Measurements from ENCODE around the gene CBX1. TPM values are rescaled to one million over a fixed set of nuclear protein-coding genes. Genes with fewer than 3 reads are reported as not detected.

Gene CBX1
- total RNA-seq, 1 experiment from 2014 or later: 43.9 TPM

DNA sequence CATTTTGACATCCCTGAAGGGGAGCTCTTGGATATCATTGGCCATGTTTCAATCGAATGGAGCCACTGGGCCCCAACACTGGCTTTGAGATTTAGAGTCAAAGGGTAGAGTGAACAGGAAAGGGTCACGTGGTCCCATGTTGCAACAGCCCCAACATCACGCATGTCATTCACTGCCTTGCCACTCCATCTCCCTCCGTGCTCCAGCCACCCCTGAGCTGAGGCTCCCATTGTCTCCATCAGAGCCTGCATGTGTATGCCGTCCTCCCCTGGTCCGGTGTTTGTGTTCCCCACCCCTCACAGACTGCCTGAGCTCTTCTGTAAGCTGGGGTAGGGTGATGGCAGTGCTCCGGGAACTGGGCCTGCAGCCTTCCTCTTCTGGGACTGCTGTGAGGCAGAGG is 41.0 kb downstream of the CBX1 start:
- no peak for DNase-seq (ENCODE audit: low read depth, low spot score)
- in situ Hi-C loops (cut with HindIII; ENCODE audit: low pct_unique_long_range_greater_than_20kb, low sequenced_read_pairs): no loop called here

DNA sequence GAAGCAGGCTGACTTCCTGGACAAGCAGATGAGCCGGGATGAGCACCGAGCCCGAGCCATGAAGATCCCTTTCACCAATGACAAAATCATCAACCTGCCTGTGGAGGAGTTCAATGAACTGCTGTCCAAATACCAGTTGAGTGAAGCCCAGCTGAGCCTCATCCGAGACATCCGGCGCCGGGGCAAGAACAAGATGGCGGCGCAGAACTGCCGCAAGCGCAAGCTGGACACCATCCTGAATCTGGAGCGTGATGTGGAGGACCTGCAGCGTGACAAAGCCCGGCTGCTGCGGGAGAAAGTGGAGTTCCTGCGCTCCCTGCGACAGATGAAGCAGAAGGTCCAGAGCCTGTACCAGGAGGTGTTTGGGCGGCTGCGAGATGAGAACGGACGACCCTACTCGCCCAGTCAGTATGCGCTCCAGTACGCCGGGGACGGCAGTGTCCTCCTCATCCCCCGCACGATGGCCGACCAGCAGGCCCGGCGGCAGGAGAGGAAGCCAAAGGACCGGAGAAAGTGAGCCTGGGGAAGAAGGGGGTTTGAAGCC is 42.1 kb downstream of the CBX1 start:
- in situ Hi-C loops (cut with HindIII; ENCODE audit: low pct_unique_long_range_greater_than_20kb, low sequenced_read_pairs): no loop called here
- DNase-seq (ENCODE audit: low read depth, low spot score): no peak

DNA sequence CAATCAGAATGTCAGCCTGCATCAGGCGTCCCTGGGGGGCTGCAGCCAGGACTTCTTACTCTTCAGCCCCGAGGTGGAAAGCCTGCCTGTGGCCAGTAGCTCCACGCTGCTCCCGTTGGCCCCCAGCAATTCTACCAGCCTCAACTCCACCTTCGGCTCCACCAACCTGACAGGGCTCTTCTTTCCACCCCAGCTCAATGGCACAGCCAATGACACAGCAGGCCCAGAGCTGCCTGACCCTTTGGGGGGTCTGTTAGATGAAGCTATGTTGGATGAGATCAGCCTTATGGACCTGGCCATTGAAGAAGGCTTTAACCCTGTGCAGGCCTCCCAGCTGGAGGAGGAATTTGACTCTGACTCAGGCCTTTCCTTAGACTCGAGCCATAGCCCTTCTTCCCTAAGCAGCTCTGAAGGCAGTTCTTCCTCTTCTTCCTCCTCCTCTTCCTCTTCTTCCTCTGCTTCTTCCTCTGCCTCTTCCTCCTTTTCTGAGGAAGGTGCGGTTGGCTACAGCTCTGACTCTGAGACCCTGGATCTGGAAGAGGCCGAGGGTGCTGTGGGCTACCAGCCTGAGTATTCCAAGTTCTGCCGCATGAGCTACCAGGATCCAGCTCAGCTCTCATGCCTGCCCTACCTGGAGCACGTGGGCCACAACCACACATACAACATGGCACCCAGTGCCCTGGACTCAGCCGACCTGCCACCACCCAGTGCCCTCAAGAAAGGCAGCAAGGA is 42.7 kb downstream of the CBX1 start:
- in situ Hi-C loops (cut with HindIII; ENCODE audit: low pct_unique_long_range_greater_than_20kb, low sequenced_read_pairs): no loop called here
- DNase-seq (ENCODE audit: low read depth, low spot score): no peak

DNA sequence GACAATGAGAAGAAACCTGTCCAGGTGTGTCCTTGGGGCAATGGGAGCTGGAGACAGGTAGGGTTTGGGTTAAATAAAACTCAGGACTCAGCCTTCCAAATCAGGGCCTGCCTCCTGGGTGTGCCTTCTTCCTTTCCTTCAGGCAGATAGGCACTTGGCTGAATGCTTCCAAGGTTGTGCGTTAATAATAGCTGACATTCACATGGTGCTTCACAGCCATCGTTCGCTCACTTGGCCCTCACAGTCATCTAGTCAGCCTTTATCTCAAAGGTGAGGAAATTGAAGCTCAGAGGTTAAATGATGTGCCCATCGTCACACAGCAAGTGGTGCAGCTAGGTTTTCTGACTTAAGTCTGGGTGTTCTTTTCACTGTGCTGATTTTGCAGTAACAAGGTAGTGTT is 43.7 kb downstream of the CBX1 start:
- no peak for DNase-seq (ENCODE audit: low read depth, low spot score)
- in situ Hi-C loops (cut with HindIII; ENCODE audit: low pct_unique_long_range_greater_than_20kb, low sequenced_read_pairs): no loop called here

DNA sequence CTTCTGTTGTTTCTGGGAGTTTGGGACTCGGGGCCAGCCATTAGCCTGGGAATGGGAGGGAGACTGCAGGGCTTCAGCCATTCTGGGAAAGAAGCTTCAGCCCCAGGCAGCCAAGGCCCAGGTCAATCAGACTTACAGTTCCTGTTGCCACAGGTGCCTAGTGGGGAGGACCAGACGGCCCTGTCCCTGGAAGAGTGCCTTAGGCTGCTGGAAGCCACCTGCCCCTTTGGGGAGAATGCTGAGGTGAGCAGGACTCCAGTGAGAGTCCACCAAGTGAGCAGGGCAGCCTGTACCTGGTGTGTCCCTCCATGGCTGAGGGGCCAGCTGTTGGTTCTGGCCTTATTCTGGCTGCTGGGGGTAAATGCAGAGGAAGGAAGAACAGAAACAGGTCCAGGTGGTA is 44.4 kb downstream of the CBX1 start:
- in situ Hi-C loops (cut with HindIII; ENCODE audit: low pct_unique_long_range_greater_than_20kb, low sequenced_read_pairs): no loop called here
- no peak for DNase-seq (ENCODE audit: low read depth, low spot score)

DNA sequence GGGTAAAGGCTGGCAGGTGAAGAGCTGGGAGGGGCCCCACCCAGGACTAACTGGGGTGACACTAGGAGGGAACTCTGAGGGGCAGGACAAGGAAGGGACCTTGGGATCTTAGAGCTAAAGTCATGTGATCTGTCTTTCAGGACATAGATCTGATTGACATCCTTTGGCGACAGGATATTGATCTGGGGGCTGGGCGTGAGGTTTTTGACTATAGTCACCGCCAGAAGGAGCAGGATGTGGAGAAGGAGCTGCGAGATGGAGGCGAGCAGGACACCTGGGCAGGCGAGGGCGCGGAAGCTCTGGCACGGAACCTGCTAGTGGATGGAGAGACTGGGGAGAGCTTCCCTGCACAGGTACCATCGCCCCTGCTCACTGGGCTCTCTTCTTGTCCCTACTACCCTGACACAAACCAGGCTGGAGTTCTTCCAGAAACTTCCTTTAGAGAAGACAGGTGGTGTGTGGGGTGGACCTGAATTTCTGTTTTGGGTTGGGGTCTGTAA is 45.0 kb downstream of the CBX1 start:
- DNase-seq (ENCODE audit: low read depth, low spot score): no peak
- in situ Hi-C loops (cut with HindIII; ENCODE audit: low pct_unique_long_range_greater_than_20kb, low sequenced_read_pairs): no loop called here

DNA sequence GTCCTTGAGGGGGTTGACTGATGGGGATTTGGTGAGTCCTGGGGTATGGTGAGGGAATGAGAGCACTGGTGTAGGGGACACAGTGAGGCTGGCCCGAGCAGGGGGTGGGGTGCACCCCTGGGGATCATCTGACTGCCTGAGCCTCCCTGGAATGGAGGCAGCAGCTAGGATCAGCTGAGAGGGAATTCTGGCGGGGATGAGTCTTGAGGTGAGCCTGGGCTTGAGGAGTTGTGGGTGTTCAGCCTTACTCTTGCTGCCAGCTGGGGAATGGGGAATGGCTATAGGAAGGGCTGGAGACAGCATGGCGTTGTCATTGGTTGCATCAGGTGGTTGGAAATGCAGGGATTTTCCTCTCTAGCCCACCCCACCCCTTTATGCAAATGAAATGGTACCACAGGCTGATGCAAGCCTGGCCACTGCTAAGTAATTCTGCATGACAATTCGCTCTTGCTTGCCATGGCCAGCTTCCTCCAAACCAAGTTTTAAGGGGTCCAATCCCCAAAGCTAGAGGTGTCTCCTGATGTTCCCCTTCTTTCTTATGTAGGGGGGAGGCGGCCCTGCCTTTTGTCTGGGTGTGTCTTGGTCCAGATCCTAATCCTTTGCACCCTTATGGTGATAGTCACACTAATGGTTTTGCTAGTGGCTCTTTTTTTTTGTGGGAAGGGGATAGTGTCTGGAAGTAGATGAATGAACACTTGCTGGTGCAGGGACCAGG is 45.6 kb downstream of the CBX1 start:
- in situ Hi-C loops (cut with HindIII; ENCODE audit: low pct_unique_long_range_greater_than_20kb, low sequenced_read_pairs): no loop called here
- DNase-seq (ENCODE audit: low read depth, low spot score): peak; percentile 48

DNA sequence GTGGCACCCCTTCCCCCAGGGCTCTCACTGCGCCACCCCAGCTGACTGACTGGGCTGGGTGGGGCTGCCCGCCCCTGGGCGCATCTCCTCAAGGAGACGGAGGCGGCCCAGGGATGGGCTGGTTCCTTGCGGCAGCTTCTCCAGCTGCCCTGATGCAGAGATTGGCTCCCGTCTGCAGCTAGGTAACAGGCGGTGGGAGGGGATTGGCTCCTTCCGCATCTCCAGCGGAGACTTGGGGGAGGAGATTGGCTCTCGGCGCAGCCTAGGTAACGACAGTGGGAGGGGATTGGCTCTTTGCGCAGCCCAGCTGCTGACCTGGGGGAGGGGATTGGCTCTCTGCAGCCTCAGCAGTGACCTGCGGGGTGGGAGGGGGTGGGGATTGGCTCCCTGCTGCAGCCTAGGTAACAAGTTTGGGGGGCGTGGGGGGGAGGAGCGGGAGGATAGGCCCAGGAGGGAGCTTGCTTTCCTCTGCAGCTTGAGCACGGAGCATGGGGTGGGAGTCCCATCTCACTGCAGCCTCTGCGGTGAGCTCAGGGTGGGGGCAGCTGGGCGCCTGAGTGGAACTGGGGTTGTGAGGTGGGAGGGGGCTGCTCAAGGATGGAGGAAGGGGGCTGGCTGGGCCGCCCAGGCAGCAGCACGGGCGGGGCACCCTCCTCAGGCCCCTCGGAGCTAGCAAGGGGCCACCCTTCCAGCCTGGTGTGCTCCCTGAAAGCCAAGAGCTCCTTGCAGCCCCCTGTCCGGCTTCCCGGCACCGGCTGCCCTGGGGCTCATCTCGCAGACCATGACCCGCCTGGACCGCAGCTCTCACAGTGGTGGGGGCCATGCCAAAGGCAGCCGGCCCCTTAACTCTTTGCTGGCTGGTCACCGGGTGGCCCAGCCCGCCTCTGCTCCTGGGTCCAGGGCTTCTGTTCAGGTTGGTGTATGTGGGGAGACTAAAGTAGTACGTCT is 46.8 kb downstream of the CBX1 start:
- in situ Hi-C loops (cut with HindIII; ENCODE audit: low pct_unique_long_range_greater_than_20kb, low sequenced_read_pairs): no loop called here
- DNase-seq (ENCODE audit: low read depth, low spot score): no peak

DNA sequence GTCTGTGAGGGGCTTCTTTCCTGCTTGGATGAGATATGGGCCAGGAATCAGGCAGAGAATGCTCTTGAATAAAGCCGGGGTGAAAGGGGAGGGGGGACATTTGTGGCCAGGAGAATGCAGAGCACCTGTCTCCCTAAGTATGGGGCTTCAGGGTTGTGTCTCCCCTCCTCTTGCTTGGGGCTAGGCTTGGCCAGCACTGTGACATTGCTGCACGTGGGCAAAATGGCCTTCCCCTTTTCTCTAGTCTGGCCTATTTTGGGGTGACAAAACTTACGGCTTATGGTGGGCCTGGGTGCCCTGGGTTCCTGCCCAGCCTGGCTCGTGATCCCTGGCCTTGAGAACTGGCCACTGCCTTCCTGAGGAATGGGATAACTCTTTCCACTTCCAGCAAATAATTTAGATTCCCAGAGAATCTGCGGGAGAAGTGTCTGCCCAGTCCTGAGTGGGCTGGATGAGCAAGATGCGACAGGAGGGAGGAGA is 47.5 kb downstream of the CBX1 start:
- no peak for DNase-seq (ENCODE audit: low read depth, low spot score)
- in situ Hi-C loops (cut with HindIII; ENCODE audit: low pct_unique_long_range_greater_than_20kb, low sequenced_read_pairs): no loop called here

DNA sequence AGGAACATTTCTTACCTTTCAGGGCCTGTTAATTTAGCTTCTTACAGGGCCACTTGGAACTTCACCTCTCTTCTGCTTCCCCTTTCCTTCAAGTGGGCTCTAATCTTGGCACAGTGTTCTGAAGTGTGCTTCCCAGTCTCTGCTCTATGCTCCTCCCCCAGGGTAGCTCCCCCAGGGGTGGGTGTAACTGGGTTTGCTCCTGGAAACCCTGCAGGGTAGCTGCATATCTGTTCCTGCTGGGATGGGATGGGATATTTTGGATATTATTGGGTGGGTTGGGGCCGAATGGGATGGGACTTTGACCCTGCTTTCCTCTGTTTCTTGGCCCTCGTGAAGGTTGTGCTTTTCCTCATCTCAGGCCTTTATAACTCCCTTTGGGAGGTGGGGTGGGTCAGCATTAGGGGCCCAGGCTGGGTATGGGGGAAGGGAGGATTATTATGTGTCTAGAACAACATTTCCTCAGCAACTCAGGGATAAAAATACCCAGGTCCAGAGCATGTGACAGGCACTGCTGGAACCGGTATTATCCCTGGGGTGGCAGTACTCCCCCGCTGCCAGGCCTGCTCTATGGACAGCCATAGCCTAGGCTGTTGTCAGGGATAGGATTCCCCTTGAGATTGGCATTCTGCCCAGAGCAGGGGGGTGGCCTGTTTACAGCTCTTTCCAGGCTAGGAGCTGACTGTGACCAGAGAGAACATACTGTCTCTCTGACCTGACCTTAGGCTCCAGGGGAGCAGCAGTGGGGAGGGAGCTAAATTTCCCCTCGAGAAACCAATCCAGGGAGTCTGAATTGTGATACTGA is 48.1 kb downstream of the CBX1 start:
- in situ Hi-C loops (cut with HindIII; ENCODE audit: low pct_unique_long_range_greater_than_20kb, low sequenced_read_pairs): no loop called here
- DNase-seq (ENCODE audit: low read depth, low spot score): no peak

DNA sequence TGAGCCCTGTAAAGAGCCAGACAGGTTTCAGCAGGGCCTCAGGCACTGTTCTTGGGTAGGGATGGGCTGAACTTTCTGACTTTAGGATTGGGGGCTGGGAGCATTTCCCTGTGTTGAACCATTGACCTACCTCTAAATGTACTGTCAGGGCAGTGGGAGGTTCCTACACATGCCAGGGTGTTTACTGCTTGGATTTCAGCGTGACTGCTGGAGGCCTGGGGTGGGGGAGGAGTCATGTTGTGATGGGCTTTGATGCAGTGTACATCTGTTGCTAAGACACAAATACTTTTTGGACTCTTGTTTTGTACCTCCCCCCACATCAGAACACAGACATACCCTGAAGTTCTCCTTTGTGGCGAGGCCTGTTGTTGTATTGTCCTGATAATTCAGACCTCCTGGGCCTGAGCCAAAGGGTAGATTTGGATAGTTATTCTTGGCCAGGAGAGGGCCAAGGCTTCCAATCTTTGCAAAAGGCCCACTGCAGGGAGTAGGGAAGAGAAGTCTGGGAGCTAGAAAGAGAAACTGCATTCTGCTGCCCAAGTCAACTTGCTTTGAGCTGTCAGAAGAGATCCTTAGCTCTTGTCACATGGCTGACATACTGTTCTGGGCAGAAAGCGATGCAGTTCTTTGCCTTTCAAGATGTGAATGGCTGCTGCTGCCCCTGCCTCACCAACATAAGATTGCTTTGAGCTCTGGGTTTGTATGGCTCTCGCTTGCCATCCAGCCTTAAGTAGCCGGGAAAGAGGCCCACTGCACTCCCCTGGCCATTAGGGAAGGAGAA is 49.4 kb downstream of the CBX1 start:
- DNase-seq (ENCODE audit: low read depth, low spot score): no peak
- in situ Hi-C loops (cut with HindIII; ENCODE audit: low pct_unique_long_range_greater_than_20kb, low sequenced_read_pairs): no loop called here

DNA sequence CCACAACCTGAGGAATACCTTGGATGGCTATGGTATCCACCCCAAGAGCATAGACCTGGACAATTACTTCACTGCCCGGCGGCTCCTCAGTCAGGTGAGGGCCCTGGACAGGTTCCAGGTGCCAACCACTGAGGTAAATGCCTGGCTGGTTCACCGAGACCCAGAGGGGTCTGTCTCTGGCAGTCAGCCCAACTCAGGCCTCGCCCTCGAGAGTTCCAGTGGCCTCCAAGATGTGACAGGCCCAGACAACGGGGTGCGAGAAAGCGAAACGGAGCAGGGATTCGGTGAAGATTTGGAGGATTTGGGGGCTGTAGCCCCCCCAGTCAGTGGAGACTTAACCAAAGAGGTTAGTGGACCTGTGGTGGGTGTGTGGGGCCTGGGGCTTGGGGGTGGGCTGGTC is 50.0 kb downstream of the CBX1 start:
- in situ Hi-C loops (cut with HindIII; ENCODE audit: low pct_unique_long_range_greater_than_20kb, low sequenced_read_pairs): no loop called here
- no peak for DNase-seq (ENCODE audit: low read depth, low spot score)

DNA sequence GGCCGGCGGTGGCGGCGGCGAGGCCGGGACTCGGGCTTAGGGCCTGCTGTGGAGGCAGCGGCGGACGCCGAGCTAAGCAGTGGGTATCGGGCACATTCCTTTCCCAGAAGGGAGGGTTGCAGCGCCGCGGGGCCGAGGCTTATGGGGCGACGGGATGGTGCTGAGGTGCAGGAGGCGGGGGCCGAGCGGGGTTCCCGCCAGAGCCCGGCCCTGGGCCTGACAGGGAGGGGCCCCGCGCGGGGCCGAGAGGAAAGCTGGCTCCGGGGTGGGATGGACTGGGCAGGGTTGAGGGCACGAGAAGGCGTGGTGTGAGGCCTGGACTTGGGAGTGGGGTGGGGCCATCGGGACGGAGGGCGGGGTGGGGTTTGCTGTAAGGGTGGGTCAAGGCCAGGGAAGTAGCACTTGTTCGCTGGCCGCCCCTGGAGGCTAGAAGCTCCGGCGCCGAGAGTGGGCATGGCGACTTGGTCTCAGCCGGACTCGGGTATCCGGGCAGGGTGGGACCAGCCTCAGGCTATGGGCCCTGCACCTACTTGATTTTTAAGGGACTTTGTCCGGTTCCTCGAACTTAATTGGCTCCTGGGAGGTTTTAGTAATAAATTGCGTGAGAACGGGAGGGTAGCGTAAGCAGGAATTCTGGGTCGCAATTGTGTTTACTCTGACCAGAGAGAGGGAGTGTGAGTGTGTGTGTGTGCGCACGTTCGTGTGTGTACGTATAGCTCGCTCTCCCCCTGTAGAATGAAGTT is 52.7 kb downstream of the CBX1 start:
- DNase-seq (ENCODE audit: low read depth, low spot score): peak; percentile 94
- in situ Hi-C loops (cut with HindIII; ENCODE audit: low pct_unique_long_range_greater_than_20kb, low sequenced_read_pairs): no loop called here

DNA sequence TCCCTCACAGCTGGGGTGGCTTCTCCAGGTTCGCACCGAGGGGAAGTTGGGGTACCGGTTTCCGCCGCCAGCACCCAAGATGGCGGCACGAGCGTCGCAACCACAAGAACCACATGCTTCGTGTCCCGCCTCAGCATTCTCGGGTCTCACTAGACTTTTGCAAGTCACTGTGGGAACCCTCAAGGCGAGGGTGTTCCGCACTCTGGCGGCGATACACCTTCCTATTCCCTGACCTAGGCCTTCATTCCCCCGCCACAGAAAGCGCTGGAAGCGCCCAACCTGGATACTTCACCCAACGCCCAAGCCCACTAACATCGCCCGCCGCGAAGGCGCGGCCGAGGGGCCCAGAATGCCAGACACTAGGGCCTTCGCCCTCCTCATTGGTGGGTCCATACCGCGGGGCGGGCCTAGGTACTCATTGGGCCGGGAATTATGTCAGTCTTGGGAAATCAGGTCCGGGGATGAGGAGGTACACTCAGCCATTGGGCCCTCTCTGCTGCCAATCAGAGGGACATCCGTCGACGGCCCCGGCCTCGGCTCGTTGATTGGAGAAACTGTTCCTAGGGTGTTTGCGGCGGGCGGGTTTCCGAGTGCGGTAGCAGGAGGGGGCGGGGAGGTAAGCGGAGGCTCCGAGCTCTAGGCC is 53.4 kb downstream of the CBX1 start, which contains the start of gene NFE2L1:
Gene NFE2L1 (plus strand): TSS at position 619 of the 643 bp plus-strand sequence. CDS start 2,760 bp downstream, outside the sequence.
- in situ Hi-C loops (cut with HindIII; ENCODE audit: low pct_unique_long_range_greater_than_20kb, low sequenced_read_pairs): no loop called here
- peak; percentile 100 for DNase-seq (ENCODE audit: low read depth, low spot score)

DNA sequence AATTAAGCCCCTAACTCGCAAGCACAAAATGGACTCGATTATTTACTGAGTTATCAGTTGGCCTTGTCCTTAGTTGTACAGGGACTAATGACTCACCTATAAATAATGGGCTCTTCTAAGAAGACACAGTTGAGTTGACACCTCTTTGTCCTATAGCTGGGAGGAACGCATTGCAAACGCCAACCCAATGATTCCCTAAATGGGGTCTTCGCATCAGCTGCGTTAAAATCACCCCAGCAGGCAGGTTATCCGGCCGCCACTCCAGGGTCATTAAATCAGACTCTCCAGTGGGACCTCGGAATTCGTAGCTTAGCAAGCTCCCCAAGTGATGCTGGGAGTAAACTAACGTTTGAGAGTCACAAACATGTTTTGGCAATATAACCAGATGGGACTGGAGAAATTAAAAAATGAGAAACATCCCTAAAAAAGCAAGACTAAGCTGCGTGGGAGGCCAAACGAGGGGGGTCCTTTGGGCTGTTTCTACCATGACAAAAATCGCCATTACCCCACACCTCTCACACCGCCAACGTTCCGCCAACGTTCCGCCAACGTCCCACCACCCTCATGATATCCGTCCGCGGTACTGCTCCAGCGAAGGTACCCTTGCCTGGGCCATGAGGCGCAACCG is 54.1 kb downstream of the CBX1 start:
- no peak for DNase-seq (ENCODE audit: low read depth, low spot score)
- in situ Hi-C loops (cut with HindIII; ENCODE audit: low pct_unique_long_range_greater_than_20kb, low sequenced_read_pairs): no loop called here

Data from SK-MEL-5 (cell line).